Measurements from ENCODE around the gene NCSTN. TPM values are rescaled to one million over a fixed set of nuclear protein-coding genes. Genes with fewer than 3 reads are reported as not detected.

NCSTN gene
- total RNA-seq, 4 donors from 2014 or later = 37.2 to 64.9 (median 48.3) TPM

- DNase-seq (ENCODE audit: low spot score in 2 of 2) = peak in 1 of 2 donors; percentile 87
- 2 to 3% methylated on average over 50 to 51 of the region's 55 CpGs for WGBS, 2 donors
- intact Hi-C loops (cut with DNase I; ENCODE audit: low total_unique reads) = no loop called here
- H3K4me3 ChIP-seq (ENCODE audit: low read depth, poor library complexity, severe bottlenecking) = peak overlapping the region; percentile 76
- TF ChIP-seq CTCF (IDR thresholded peaks at IDR 0.05) = no peak
- TF ChIP-seq POLR2A (IDR thresholded peaks at IDR 0.05) = no peak
These were observed 57.7 kb downstream of the NCSTN start for GRCh38 chr1:160400646-160401486.

- peak overlapping the region; percentile 76 for H3K4me3 ChIP-seq (ENCODE audit: low read depth, poor library complexity, severe bottlenecking)
- TF ChIP-seq POLR2A (IDR thresholded peaks at IDR 0.05) = no peak
- no peak for TF ChIP-seq CTCF (IDR thresholded peaks at IDR 0.05)
These were observed 58.3 kb downstream of the NCSTN start for GRCh38 chr1:160401487-160401805.

GRCh38 chr1:160402001-160402795 lies 59.0 kb downstream of the NCSTN start:
- DNase-seq (ENCODE audit: low spot score in 2 of 2) = peak in 1 of 2 donors; percentile 73
- TF ChIP-seq CTCF (IDR thresholded peaks at IDR 0.05) = no peak
- no peak for TF ChIP-seq POLR2A (IDR thresholded peaks at IDR 0.05)
- intact Hi-C loops (cut with DNase I; ENCODE audit: low total_unique reads) = no loop called here

More at GRCh38 chr1:160401487-160401805, 58.3 kb downstream of the NCSTN start:
- intact Hi-C loops (cut with DNase I; ENCODE audit: low total_unique reads) = no loop called here
- no peak for DNase-seq (ENCODE audit: low spot score in 2 of 2)
- 23 to 39% methylated on average over 7 of the region's 7 CpGs for WGBS, 2 donors

DNA sequence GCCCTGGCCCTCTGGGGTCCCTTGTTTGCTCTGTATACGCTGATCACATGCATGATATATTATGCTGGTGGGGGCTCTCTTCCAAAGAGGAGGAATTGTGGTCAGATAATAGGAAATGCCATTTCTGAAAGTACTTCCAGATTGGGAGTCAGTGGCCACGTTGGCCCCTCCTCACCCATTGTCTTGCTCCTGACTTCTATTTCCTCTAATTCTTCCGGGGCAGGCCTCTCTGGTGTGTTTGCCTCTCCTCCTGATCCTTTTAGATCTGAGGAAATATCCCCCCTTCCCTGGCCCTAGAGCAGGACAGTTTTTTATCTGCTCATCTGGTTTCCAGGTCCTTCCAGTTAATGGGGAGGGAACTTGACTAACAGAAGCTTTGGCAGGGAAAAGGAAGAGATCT lies 60.1 kb downstream of the NCSTN start:
- H3K4me3 ChIP-seq (ENCODE audit: low read depth, poor library complexity, severe bottlenecking) = no peak overlapping the region
- intact Hi-C loops (cut with DNase I; ENCODE audit: low total_unique reads) = no loop called here
- 40 to 48% methylated on average over 3 of the region's 3 CpGs for WGBS, 2 donors
- TF ChIP-seq CTCF (IDR thresholded peaks at IDR 0.05) = no peak
- no peak for DNase-seq (ENCODE audit: low spot score in 2 of 2)

More at GRCh38 chr1:160402001-160402795, 59.0 kb downstream of the NCSTN start:
- no peak overlapping the region for H3K4me3 ChIP-seq (ENCODE audit: low read depth, poor library complexity, severe bottlenecking)
- WGBS, 2 donors = 41 to 44% methylated on average over 9 of the region's 9 CpGs

GRCh38 chr1:160404094-160404493 lies 60.9 kb downstream of the NCSTN start:
- peak in 1 of 2 donors; percentile 62 for DNase-seq (ENCODE audit: low spot score in 2 of 2)
- 77 to 80% methylated on average over 3 of the region's 3 CpGs for WGBS, 2 donors
- intact Hi-C loops (cut with DNase I; ENCODE audit: low total_unique reads) = no loop called here

More at GRCh38 chr1:160404094-160404493, 60.9 kb downstream of the NCSTN start:
- no peak for TF ChIP-seq POLR2A (IDR thresholded peaks at IDR 0.05)
- TF ChIP-seq CTCF (IDR thresholded peaks at IDR 0.05) = no peak
- H3K4me3 ChIP-seq (ENCODE audit: low read depth, poor library complexity, severe bottlenecking) = no peak overlapping the region

Data from lower leg skin (tissue), 4 donors.